GM18873 (cell line): ENCODE results near the gene CLEC9A.
"Not testable (repeated sequence)": the region's sequence is repeated elsewhere in the genome, so short reads cannot be mapped to it uniquely, and the experiment has no call there.

Experiments used
- ATAC-seq: cut with Tn5 transposase; IDR thresholded peaks from one replicate; pipeline ENCODE4 v1.9.1; 2021; ENCODE audit warnings: mild to moderate bottlenecking, moderate library complexity, moderate number of reproducible peaks; ENCODE audit not compliant: unreplicated experiment, low FRiP score

CLEC9A gene

GRCh38 chr12:10030446-10030845 is at the start of gene CLEC9A:
CLEC9A (plus strand) TSS chr12:10030682; CDS start chr12:10052688, 22,006 bp downstream.
- no peak for ATAC-seq

- ATAC-seq = no peak
These were observed 38.6 kb upstream of the CLEC9A start for GRCh38 chr12:9991876-9992275.

- ATAC-seq = no peak
These were observed 38.2 kb upstream of the CLEC9A start for GRCh38 chr12:9992296-9992695.

- ATAC-seq = no peak
These were observed 31.5 kb upstream of the CLEC9A start, which contains the start of gene CLEC1B for GRCh38 chr12:9999016-9999415. CLEC1B (minus strand) TSS chr12:9999121; CDS start chr12:9999100, 21 bp downstream.

GRCh38 chr12:10001171-10001776 is 29.2 kb upstream of the CLEC9A start:
- no peak for ATAC-seq

- no peak for ATAC-seq
These were observed 17.7 kb upstream of the CLEC9A start for GRCh38 chr12:10012630-10013330.

- no peak for ATAC-seq
These were observed 15.0 kb upstream of the CLEC9A start for GRCh38 chr12:10015450-10015849.

GRCh38 chr12:10016881-10017280 is 13.6 kb upstream of the CLEC9A start:
- no peak for ATAC-seq

GRCh38 chr12:10018386-10018785 is 12.1 kb upstream of the CLEC9A start:
- ATAC-seq = no peak

GRCh38 chr12:10021342-10021741 is 9.1 kb upstream of the CLEC9A start:
- no peak for ATAC-seq

- no peak for ATAC-seq
These were observed 5.2 kb upstream of the CLEC9A start for GRCh38 chr12:10025236-10025635.

GRCh38 chr12:10026666-10027065 is 3.8 kb upstream of the CLEC9A start:
- not testable (repeated sequence) for ATAC-seq

- no peak for ATAC-seq
These were observed 3.2 kb upstream of the CLEC9A start for GRCh38 chr12:10027311-10027710.

- no peak for ATAC-seq
These were observed 2.8 kb upstream of the CLEC9A start for GRCh38 chr12:10027721-10028120.

- ATAC-seq = no peak
These were observed 839 bp downstream of the CLEC9A start for GRCh38 chr12:10031321-10031720.

GRCh38 chr12:10031771-10032175 is 1.3 kb downstream of the CLEC9A start:
- no peak for ATAC-seq

- no peak for ATAC-seq
These were observed 3.5 kb downstream of the CLEC9A start for GRCh38 chr12:10033783-10034545.

- no peak for ATAC-seq
These were observed 11.7 kb downstream of the CLEC9A start for GRCh38 chr12:10042167-10042566.

- no peak for ATAC-seq
These were observed 18.0 kb downstream of the CLEC9A start for GRCh38 chr12:10048526-10048925.

- ATAC-seq = no peak
These were observed 21.9 kb downstream of the CLEC9A start for GRCh38 chr12:10052193-10052913.

- ATAC-seq = no peak
These were observed 27.9 kb downstream of the CLEC9A start for GRCh38 chr12:10058387-10058786.
